ENCODE measurements around the gene POLG.
"Not testable (repeated sequence)": the region's sequence is repeated elsewhere in the genome, so short reads cannot be mapped to it uniquely, and the experiment has no call there.

The POLG gene

GRCh38 chr15:89278307-89278706 lies 56.3 kb downstream of the POLG start:
- DNase-seq (ENCODE audit: low spot score) = no peak

GRCh38 chr15:89277281-89277680 lies 57.3 kb downstream of the POLG start:
- DNase-seq (ENCODE audit: low spot score) = not testable (repeated sequence)

Measured in SW480 (cell line).